ENCODE results near the gene LKAAEAR1.
"Not testable (repeated sequence)": the region's sequence is repeated elsewhere in the genome, so short reads cannot be mapped to it uniquely, and the experiment has no call there.

The LKAAEAR1 gene

GRCh38 chr20:64119681-64120341 lies 35.6 kb upstream of the LKAAEAR1 start:
- DNase-seq (ENCODE audit: low read depth), result no peak
- H3K4me3 ChIP-seq (ENCODE audit: low read length), result no peak overlapping the region
- TF ChIP-seq CTCF (IDR thresholded peaks at IDR 0.05; ENCODE audit: insufficient read depth, low read depth, low read length, missing control alignments), result no peak

- TF ChIP-seq CTCF (IDR thresholded peaks at IDR 0.05; ENCODE audit: insufficient read depth, low read depth, low read length, missing control alignments), result no peak
- H3K4me3 ChIP-seq (ENCODE audit: low read length), result no peak overlapping the region
- no peak for DNase-seq (ENCODE audit: low read depth)
Observed at GRCh38 chr20:64119301-64119680, 35.1 kb upstream of the LKAAEAR1 start.

- not testable (repeated sequence) for H3K4me3 ChIP-seq (ENCODE audit: low read length)
Observed at GRCh38 chr20:64117432-64117777, 33.2 kb upstream of the LKAAEAR1 start.

GRCh38 chr20:64116541-64117431 lies 32.6 kb upstream of the LKAAEAR1 start:
- no peak overlapping the region for H3K4me3 ChIP-seq (ENCODE audit: low read length)
- DNase-seq (ENCODE audit: low read depth), result no peak
- TF ChIP-seq CTCF (IDR thresholded peaks at IDR 0.05; ENCODE audit: insufficient read depth, low read depth, low read length, missing control alignments), result no peak

More at GRCh38 chr20:64117432-64117777, 33.2 kb upstream of the LKAAEAR1 start:
- DNase-seq (ENCODE audit: low read depth), result not testable (repeated sequence)

- no peak overlapping the region for H3K4me3 ChIP-seq (ENCODE audit: low read length)
- TF ChIP-seq CTCF (IDR thresholded peaks at IDR 0.05; ENCODE audit: insufficient read depth, low read depth, low read length, missing control alignments), result no peak
- no peak for DNase-seq (ENCODE audit: low read depth)
Observed at GRCh38 chr20:64116016-64116415, 31.8 kb upstream of the LKAAEAR1 start.

- H3K4me3 ChIP-seq (ENCODE audit: low read length), result no peak overlapping the region
- DNase-seq (ENCODE audit: low read depth), result no peak
- TF ChIP-seq CTCF (IDR thresholded peaks at IDR 0.05; ENCODE audit: insufficient read depth, low read depth, low read length, missing control alignments), result no peak
Observed at GRCh38 chr20:64115171-64115911, 31.1 kb upstream of the LKAAEAR1 start.

GRCh38 chr20:64114356-64114971 lies 30.3 kb upstream of the LKAAEAR1 start:
- H3K4me3 ChIP-seq (ENCODE audit: low read length), result no peak overlapping the region
- DNase-seq (ENCODE audit: low read depth), result no peak
- no peak for TF ChIP-seq CTCF (IDR thresholded peaks at IDR 0.05; ENCODE audit: insufficient read depth, low read depth, low read length, missing control alignments)

Measured in epithelial cell of esophagus (primary cell).